ENCODE data around the gene OR5AU1.
"Not testable (repeated sequence)": the region's sequence is repeated elsewhere in the genome, so short reads cannot be mapped to it uniquely, and the experiment has no call there.

Gene OR5AU1

GRCh38 chr14:21182166-21182565 lies 26.3 kb upstream of the OR5AU1 start:
- no peak for DNase-seq (ENCODE audit: low read depth in 4 of 4, low spot score in 1 of 4)

DNA sequence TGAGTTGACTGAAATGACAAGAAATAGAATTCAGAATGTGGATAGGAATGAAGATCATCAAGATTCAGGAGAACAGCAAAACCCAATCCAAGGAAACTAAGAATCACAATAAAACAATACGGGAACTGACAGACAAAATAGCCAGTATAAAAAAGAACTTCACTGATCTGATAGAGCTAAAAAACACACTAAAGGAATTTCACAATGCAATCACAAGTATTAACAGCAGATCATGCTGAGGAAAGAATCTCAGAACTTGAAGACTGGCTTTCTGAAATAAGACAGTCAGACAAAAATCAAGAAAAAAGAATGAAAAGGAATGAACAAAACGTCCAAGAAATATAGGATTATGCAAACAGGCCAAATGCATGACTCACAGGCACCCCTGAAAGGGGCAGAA lies 15.3 kb upstream of the OR5AU1 start:
- no peak for DNase-seq (ENCODE audit: low read depth in 4 of 4, low spot score in 1 of 4)

- no peak for DNase-seq (ENCODE audit: low read depth in 4 of 4, low spot score in 1 of 4)
Measured at GRCh38 chr14:21169573-21169972, 13.7 kb upstream of the OR5AU1 start.

DNA sequence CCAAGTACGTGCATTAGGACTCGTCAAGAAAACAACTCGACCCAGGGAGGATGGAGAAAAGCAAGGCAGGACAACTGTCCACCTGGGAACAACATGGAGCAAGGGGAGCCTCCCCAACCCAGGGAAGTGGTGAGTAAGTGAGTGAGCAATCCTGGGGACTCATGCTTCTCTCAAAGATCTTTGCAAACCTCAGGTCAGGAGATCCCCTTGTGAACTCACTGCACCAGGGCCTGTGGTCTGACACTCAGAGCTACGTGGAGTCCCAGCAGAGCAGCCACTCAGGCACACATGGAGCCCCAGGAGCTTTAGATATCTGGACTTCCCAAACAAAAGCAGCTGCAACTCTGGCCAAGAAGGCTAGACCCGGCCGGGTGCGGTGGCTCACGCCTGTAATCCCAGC lies 12.2 kb upstream of the OR5AU1 start:
- DNase-seq (ENCODE audit: low read depth in 4 of 4, low spot score in 1 of 4): no peak

DNA sequence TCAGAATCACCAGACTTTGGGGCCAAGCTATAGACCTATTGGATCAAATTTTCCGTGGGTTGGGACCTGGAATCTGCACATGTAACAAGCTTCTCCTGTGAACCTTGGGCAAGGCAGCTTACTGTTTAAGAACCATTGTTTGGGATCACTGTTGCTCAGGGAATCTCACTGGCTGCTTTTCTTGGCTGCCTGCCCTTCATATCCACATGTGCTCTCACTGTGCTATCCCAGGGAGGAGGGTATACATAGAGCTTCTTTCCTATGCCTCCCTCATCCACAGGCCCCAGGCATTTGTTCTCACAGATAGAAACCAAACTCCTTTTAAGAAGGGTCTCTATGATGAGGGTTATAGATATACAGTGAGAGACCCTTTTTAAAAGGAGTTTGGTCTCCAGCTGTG lies 9.8 kb upstream of the OR5AU1 start:
- not testable (repeated sequence) for DNase-seq (ENCODE audit: low read depth in 4 of 4, low spot score in 1 of 4)

GRCh38 chr14:21165002-21165605 lies 9.2 kb upstream of the OR5AU1 start:
- not testable (repeated sequence) for DNase-seq (ENCODE audit: low read depth in 4 of 4, low spot score in 1 of 4)

DNA sequence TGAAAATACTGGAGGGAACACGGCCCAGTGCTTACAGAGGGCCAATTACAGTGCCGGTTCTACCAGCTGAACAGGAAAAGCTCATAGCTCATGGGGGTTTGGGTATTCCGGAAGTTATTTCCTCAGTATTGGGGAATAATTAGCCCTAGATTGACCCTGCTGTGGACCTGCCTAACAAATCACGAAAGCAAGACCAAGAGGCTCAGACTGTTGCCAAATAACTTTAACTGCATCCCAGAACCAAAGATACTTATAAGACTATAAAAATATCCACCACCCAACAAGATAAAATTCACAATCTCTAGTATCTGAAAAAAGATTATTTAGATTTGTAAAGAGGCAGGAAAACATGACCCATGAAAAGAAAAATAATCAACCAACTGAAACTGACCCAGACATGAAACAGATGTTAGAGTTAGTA lies 8.0 kb upstream of the OR5AU1 start:
- no peak for DNase-seq (ENCODE audit: low read depth in 4 of 4, low spot score in 1 of 4)

DNA sequence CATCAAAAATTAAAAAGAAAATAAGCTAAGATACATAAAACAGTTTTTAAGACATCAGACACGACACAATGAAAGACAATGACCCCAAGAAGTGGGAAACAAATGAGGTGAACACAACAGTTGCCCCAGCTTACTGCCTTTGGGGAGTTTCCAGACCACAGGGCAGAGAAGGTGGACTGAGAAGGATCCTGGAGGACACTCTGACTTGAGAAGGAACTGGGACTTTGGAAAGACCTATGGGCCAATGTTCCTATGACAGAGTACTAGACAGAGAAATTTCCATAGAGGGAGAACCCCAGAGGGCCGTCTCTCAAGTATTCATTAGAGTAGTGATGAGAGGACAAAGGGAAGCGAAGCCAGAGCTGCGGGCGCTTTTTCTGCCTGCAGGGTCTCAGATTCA lies 6.2 kb upstream of the OR5AU1 start:
- DNase-seq (ENCODE audit: low read depth in 4 of 4, low spot score in 1 of 4): no peak

DNA sequence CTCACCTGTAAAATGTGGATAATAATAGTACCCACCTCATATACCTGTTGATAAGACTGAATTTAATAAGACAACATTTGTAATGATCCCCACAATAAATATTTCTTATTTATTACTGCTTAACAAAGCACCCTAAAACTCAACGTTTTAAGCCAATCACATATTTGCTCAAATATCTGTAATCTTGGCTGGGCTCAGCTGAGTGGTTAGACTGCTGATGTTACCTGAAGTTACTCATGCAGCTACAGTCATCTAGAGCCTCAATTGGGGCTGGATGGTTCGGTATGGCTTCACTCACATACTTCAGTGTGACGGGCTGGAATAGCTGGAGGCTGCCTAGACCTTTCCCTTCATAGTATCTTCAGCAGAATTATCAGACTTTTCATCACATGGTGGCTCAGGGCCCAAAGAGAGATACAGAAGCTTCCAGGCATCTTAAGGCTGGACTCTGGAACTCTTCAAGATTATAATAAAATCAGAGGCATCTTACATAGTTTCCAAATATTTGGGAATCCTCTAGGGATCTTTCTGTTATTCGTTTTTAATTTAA lies 4.3 kb upstream of the OR5AU1 start:
- DNase-seq (ENCODE audit: low read depth in 4 of 4, low spot score in 1 of 4): no peak

DNA sequence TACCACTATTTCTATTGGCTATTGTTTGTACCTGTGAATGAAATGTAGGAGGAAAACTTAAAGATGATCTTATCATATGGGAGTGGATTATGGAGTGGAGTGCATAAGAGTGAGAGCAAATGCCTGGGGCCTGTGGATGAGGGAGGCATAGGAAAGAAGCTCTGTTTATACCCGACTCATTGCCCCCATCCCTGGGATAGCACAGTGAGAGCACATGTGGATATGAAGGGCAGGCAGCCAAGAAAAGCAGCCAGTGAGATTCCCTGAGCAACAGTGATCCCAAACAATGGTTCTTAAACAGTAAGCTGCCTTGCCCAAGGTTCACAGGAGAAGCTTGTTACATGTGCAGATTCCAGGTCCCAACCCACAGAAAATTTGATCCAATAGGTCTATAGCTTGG lies 2.3 kb upstream of the OR5AU1 start:
- DNase-seq (ENCODE audit: low read depth in 4 of 4, low spot score in 1 of 4): not testable (repeated sequence)

DNA sequence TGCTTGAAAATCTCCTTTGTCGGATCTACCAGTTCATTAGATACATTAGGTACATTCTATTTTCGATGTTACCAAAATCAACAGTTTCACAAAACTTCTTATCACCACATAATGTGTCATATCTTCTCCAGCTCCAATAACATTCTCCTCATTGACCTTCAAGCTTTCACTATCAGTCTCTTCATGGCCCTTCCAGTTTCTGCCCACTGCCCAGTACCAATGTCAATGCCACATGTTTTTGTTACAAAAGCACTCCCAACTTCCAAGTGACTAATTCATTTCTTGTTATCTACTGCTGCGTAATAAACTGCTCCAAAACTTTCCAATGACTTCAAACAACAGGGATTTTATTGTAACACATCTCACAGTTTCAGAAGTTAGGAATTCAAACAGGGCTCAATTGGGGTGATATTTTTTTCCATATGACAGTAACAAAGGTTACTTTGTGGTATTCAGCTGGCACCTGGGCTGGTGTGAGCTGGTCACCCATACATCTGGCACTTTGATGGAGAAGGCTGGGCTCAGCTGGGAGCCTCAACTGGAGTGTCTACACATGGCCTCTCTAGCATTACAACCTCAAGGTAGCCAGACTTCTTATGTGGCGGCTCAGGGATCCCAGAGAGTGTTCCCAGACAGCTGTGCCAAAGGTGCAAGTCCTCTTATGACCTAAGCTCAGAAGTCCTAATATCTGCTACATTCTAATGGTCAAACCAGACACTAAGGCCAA lies 6.1 kb downstream of the OR5AU1 start:
- DNase-seq (ENCODE audit: low read depth in 4 of 4, low spot score in 1 of 4): no peak

DNA sequence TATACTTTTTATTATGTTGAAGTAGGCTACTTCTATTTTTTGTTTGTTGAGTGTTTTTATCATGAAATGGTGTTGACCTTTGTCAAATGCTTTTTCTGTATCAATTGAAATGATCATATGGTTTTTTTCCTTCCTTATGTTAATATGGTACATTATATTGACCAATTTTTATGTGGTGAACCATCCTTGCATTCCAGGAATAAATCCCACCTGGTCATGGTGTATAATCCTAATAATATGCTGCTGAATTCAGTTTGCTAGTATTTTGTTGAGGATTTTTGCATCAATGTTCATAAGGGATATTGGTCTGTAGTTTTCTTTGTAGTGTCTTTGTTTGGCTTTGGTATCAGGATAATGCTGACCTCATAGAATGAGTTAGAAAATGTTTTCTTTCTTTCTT lies 10.4 kb downstream of the OR5AU1 start:
- DNase-seq (ENCODE audit: low read depth in 4 of 4, low spot score in 1 of 4): no peak

- no peak for DNase-seq (ENCODE audit: low read depth in 4 of 4, low spot score in 1 of 4)
Measured at GRCh38 chr14:21142357-21142756, 13.5 kb downstream of the OR5AU1 start.

DNA sequence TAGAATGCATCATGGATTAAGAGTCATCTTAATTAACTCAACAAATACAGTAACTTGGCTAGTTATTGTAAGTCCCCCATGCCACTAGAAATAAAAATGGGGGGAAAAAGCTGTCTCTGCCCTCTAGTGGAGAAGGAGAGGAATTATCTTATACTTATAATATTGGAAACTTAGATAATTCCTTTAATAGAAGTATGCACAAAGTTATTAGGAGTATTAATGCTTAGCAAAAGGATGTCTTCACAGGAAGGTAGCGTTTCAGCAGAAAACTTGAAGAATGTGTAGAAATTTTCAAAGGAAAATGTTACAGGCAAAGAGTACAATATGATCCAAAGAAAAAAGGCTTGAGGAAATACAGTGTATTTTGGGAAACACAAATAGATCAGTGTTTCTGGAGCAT lies 19.8 kb downstream of the OR5AU1 start:
- DNase-seq (ENCODE audit: low read depth in 4 of 4, low spot score in 1 of 4): no peak

DNA sequence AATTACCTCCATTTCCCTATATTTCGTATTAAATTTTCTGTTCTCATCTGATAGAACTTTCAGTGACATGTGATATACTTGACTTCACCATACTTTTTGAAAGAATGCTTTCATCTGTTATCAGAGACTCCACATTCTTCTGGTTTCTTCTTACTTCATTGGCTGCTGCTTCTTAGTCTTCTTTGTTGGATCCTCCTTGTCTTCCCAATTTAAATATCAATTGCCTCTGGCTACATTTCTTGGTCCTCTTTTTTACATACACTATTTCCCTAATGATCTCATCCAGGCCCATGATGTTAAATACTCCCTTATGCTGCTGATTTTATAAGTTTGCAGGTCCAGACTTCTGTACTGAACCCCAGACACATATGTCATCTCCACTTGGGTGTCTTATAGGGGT lies 22.0 kb downstream of the OR5AU1 start:
- DNase-seq (ENCODE audit: low read depth in 4 of 4, low spot score in 1 of 4): no peak

DNA sequence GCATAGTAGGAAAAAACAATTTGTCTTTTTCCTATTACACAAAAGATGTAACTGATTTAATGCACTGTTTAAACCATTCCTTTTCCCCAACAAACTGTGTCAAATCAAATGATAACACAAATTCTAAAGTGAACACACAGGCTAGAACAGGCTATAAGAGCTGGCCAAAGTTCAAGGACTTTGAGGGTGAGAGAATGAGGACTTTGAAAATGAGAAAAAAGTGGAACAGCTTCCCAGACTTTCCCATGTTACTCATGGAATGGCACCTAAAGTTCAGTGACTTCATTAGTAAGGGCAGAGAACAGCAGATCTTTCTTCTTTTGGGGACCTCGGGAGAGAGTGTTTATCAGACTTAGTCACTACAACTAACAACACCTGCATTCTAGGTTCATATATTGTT lies 32.4 kb downstream of the OR5AU1 start:
- no peak for DNase-seq (ENCODE audit: low read depth in 4 of 4, low spot score in 1 of 4)

DNA sequence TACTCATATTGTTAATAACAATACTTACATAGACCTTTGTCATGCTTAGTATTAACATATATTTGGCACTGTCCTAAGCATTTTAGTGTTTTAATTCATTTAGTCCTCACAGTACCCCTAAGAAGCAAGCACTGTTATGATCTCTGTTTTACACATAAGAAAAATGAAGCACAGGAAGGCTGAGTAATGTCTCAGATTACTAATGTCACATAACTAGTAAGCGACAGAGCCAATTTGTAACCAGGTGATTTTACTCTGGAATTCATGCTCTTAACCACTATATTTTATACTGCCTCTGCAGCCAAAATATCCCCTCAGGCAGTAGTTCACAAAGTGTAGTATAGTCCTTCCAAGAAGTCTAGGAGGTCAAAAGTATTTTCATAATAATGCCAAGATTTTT lies 34.7 kb downstream of the OR5AU1 start:
- no peak for DNase-seq (ENCODE audit: low read depth in 4 of 4, low spot score in 1 of 4)

- no peak for DNase-seq (ENCODE audit: low read depth in 4 of 4, low spot score in 1 of 4)
Measured at GRCh38 chr14:21120686-21121085, 35.2 kb downstream of the OR5AU1 start.

- no peak for DNase-seq (ENCODE audit: low read depth in 4 of 4, low spot score in 1 of 4)
Measured at GRCh38 chr14:21118933-21119332, 36.9 kb downstream of the OR5AU1 start.

- no peak for DNase-seq (ENCODE audit: low read depth in 4 of 4, low spot score in 1 of 4)
Measured at GRCh38 chr14:21113369-21113768, 42.5 kb downstream of the OR5AU1 start.

DNA sequence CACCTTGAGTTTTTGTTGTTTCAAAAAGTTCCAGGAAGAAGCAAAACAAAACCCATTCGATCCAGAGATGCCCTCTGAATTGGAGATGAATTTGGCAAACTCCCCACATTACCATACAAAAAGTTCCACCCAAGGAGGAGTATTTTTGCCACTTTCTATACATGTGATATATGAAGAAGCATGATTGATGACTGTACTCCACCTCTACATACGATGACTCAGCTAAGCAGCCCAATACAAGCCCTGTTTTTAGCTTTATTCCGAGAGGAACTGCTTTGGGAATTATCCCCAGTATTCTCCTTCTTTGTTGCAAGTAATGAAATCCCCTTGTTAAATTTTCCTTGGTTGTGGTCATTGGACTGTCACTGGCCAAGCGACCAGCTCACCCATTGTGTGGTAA lies 43.6 kb downstream of the OR5AU1 start:
- DNase-seq (ENCODE audit: low read depth in 4 of 4, low spot score in 1 of 4): no peak

GRCh38 chr14:21109377-21110138 lies 46.3 kb downstream of the OR5AU1 start:
- DNase-seq (ENCODE audit: low read depth in 4 of 4, low spot score in 1 of 4): no peak

All from stimulated activated CD4-positive, alpha-beta T cell treated with anti-CD3 and anti-CD28 coated beads, Interleukin-1b, Interleukin-23, amount 100 ng/mL, for 24 hours (primary cell).